ENCODE data around the gene MAML3.

Gene MAML3

GRCh38 chr4:139839403-139840031, 314.5 kb downstream of the MAML3 start:
- no peak for DNase-seq (ENCODE audit: low read depth)

GRCh38 chr4:139838811-139839210, 315.2 kb downstream of the MAML3 start:
- no peak for DNase-seq (ENCODE audit: low read depth)

GRCh38 chr4:139834981-139835391, 319.0 kb downstream of the MAML3 start:
- no peak for DNase-seq (ENCODE audit: low read depth)

GRCh38 chr4:139834226-139834662, 319.7 kb downstream of the MAML3 start:
- DNase-seq (ENCODE audit: low read depth): no peak

GRCh38 chr4:139833151-139833910, 320.7 kb downstream of the MAML3 start:
- no peak for DNase-seq (ENCODE audit: low read depth)

- no peak for DNase-seq (ENCODE audit: low read depth)
Observed at GRCh38 chr4:139828966-139829664, 324.9 kb downstream of the MAML3 start.

- no peak for DNase-seq (ENCODE audit: low read depth)
Observed at GRCh38 chr4:139826426-139826825, 327.6 kb downstream of the MAML3 start.

- DNase-seq (ENCODE audit: low read depth): no peak
Observed at GRCh38 chr4:139825523-139826014, 328.4 kb downstream of the MAML3 start.

GRCh38 chr4:139824882-139825522, 329.0 kb downstream of the MAML3 start:
- no peak for DNase-seq (ENCODE audit: low read depth)

- DNase-seq (ENCODE audit: low read depth): no peak
Observed at GRCh38 chr4:139823746-139824145, 330.2 kb downstream of the MAML3 start.

GRCh38 chr4:139823345-139823744, 330.6 kb downstream of the MAML3 start:
- no peak for DNase-seq (ENCODE audit: low read depth)

GRCh38 chr4:139822391-139822790, 331.6 kb downstream of the MAML3 start:
- DNase-seq (ENCODE audit: low read depth): no peak

- no peak for DNase-seq (ENCODE audit: low read depth)
Observed at GRCh38 chr4:139819082-139819481, 334.9 kb downstream of the MAML3 start.

GRCh38 chr4:139817657-139818452, 336.1 kb downstream of the MAML3 start:
- DNase-seq (ENCODE audit: low read depth): no peak

- DNase-seq (ENCODE audit: low read depth): no peak
Observed at GRCh38 chr4:139816856-139817255, 337.1 kb downstream of the MAML3 start.

GRCh38 chr4:139815778-139816601, 338.0 kb downstream of the MAML3 start:
- no peak for DNase-seq (ENCODE audit: low read depth)

- DNase-seq (ENCODE audit: low read depth): no peak
Observed at GRCh38 chr4:139814323-139815015, 339.5 kb downstream of the MAML3 start.

- DNase-seq (ENCODE audit: low read depth): no peak
Observed at GRCh38 chr4:139813881-139814280, 340.1 kb downstream of the MAML3 start.

GRCh38 chr4:139810710-139811109, 343.3 kb downstream of the MAML3 start:
- DNase-seq (ENCODE audit: low read depth): no peak

GRCh38 chr4:139809757-139810140, 344.2 kb downstream of the MAML3 start:
- DNase-seq (ENCODE audit: low read depth): no peak

Measured in activated T-helper 1 cell treated with Interleukin-2 at 50 U/mL for 16 hours (primary cell).